KBM-7 (cell line): ENCODE results near the gene ZNF2.

Experiments used
- DNase-seq: peaks from one replicate; pipeline ENCODE4 v3.0.0-alpha.2; 2015
- in situ Hi-C: fragments of 300-500 bp; cut with MboI; formaldehyde crosslinking; loops from 2 replicates; pipeline ENCODE4 v1.14.3; 2020; ENCODE audit warnings: low sequenced_read_pairs, low pct_unique_long_range_greater_than_20kb, mixed read lengths

ZNF2 gene

GRCh38 chr2:95165371-95166064 is at the start of gene ZNF2:
Gene ZNF2 (plus strand): TSS chr2:95165809. CDS start chr2:95176227, 10,418 bp downstream.
- in situ Hi-C loops = no loop called here
- DNase-seq = peak; percentile 96

GRCh38 chr2:95121093-95121406 is 44.6 kb upstream of the ZNF2 start:
- DNase-seq = no peak
- in situ Hi-C loops = no loop called here

DNA sequence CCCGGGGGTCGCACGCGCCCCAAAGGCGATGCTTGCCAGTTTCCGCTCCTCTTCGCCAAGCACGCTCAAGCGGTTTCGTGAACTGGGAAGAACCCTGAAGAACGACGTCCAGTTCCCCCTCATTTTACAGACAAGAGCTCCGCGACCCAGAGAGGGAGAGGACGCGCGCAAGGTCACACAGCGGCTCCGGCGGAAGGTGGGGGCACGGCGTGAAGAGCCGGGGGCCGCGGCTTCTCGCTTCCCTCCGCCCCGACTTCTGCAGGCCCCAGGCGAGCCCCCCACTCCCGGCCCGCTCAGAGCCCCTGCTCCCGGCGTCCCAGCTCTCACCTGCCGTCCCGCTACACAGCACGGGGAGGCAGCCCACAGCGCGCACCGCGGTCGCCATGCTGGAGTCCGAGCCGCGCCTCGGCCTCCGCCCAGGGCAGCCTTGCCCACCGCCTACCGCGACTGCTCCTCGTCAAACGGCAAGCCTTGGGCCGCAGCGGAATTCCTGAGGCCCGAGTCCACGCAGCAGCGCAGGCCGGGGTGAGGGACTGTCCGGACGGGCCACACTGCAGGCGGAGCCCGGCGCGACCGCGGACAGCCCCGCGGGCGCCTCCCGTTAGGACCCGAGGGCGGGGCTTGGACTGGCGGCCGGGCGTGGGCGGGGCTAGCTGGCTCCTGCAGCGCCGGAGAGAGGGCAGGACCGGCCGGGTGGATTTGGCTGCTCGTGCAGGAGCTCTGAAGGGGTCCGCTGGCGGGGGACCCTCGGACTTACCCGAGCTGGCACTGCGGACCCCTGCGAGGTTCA is 44.0 kb upstream of the ZNF2 start, which contains the start of gene MRPS5:
TSS of gene MRPS5 (minus strand) at position 402 of the 790 bp plus-strand sequence. CDS start at position 385, 17 bp downstream.
- peak; percentile 82 for DNase-seq
- in situ Hi-C loops = no loop called here

DNA sequence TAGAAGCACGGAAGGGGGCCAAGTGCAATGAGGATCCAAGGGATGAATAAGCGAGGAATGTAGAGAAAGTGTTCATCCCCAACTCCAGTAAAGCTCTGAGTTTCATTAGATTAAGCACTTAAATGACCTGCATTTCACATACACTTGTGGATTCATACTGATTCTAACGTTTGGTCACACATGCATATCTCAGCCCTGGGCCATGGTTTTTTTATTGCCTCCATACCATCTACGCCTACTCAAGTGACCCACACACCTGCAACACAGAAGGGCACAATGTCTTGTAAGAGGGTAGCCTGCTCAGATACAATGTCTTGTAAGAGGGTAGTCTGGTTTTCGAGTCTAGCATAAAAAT is 43.4 kb upstream of the ZNF2 start:
- DNase-seq = no peak
- in situ Hi-C loops = no loop called here

DNA sequence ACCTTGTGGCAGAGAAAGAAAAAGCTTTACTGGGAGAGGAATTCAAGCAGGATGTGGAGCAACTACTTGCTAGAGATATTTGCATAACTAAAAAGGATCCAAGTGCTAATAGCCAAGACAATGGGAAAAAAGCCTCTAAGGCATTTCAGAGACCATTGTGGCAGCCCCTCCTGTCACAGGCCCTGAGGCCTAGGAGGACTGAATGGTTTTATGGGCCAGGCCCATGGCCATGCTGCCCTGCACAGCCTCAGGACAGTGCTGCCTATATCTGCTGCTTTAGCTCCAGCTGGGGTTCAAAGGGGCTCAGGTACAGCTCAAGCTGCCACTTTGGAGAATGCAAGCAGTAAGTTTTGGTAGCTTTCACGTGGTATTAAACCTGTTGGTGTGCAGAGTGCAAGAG is 26.9 kb upstream of the ZNF2 start:
- no peak for DNase-seq
- in situ Hi-C loops = no loop called here

GRCh38 chr2:95143838-95144237 is 21.8 kb upstream of the ZNF2 start:
- DNase-seq = no peak
- in situ Hi-C loops = no loop called here

GRCh38 chr2:95149397-95149984 is 16.1 kb upstream of the ZNF2 start:
- no peak for DNase-seq
- in situ Hi-C loops = no loop called here

DNA sequence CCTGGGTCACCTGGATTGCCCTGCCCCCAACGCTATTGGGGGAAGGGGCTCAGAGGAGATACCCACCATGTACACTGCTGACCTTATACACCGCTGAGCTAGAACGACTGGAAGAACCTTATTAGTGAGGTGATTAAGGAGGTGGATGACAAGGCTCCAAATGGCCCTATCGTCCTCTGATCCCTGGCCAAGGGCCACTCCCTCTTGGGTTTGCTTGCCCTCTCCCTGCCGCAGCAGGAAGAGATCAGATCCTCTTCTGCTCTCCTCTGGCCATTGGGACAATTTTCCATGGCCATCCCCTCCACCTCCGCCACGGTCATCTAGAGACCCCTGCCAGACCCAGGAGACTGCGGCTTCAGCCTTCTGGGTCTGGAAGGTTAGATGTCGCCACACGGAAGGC is 7.2 kb upstream of the ZNF2 start:
- DNase-seq = no peak
- in situ Hi-C loops = no loop called here

- in situ Hi-C loops = no loop called here
- DNase-seq = peak; percentile 14
Observed at GRCh38 chr2:95158891-95159619, 6.6 kb upstream of the ZNF2 start.

- peak; percentile 44 for DNase-seq
- in situ Hi-C loops = no loop called here
Observed at GRCh38 chr2:95159690-95160449, 5.7 kb upstream of the ZNF2 start, which contains the start of gene ZNF514. Gene ZNF514 (minus strand): TSS chr2:95159848. CDS start chr2:95153253, 6,595 bp downstream.

DNA sequence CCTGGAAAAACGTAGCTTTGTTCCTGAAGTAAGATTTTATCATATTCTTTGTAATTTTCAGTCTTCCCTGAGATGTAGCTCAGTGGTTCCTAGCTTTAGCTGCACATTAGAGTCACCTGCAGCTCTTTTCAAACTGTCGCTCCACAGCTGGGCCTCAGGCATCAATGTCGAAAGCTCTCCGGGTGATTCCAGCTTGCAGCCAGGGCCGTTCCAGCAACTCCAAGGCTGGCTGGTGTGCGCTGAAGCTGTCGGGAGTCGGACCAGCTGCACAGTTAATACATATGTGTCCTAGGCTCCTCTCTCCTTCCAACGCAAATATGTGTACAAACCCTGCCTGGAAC is 609 bp upstream of the ZNF2 start:
- no peak for DNase-seq
- in situ Hi-C loops = no loop called here

DNA sequence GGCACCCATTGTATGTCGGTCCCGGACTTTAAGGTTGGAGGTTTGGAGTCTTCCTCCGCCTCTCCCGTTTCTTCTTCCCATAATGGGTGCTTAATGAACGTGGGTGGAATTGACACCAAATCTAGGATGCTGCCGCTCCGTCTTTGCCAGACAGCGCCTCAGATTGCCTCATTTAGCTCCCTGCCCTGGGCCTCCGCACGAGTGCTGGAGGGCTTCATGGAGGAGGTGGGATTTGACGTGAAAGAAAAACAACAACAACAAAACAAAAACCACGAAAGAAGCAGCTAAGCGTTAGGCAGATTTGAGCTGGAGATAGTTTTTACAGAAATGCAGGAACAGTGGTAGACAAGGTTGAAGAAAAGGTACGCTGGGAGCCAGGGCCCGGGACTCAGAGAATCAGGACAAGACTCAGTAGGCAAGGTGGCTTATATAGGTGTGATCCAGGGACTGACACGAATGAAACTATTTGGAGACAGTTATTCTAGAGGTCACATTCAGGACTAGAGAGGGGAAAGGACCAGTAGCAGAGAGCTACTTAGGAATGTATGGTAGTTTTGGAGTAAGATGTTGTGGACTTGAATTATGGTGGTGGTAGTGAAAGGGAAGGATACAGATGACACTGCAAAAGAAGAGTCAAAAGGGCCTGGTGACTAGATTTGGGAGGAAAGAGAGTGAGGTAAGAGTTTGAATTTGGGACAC is 605 bp downstream of the ZNF2 start:
- in situ Hi-C loops = no loop called here
- no peak for DNase-seq

- no peak for DNase-seq
- in situ Hi-C loops = no loop called here
Observed at GRCh38 chr2:95171902-95172301, 6.3 kb downstream of the ZNF2 start.

DNA sequence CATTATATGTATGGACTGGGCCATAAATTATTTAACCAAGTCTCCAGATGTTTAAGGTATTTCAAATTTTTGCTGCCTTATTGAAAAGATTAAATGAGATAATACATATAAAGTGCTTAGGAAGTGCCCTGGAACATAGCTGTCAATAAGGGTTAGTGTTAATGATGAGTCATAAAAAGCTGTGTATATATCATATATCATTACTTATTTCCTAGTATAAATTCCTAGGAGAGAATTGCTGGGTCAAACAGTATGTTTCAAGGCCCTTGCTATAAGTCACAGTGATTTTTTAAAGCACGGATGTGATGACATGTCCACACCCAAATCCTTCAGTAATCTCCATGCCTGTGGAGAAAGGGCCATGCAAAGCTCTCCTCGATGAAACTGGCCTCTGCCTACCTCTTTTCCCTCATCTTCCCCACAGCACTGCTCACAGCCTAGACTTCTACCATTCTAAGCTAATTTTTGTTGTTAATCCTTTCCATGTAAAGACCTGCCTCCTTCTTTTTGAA is 8.5 kb downstream of the ZNF2 start:
- in situ Hi-C loops = no loop called here
- no peak for DNase-seq

- in situ Hi-C loops = no loop called here
- DNase-seq = no peak
Observed at GRCh38 chr2:95179451-95179850, 13.8 kb downstream of the ZNF2 start.

DNA sequence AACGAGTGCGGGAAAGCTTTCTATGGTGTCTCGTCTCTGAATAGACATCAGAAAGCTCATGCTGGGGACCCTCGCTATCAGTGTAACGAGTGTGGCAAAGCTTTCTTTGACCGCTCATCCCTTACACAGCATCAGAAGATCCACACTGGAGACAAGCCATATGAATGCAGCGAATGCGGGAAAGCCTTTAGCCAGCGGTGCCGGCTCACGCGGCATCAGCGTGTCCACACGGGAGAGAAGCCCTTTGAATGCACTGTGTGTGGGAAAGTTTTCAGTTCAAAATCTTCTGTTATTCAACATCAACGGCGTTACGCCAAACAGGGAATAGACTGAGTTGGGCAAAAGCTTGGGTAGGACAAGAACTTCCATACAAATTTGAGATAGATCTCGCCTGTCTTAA is 16.2 kb downstream of the ZNF2 start:
- in situ Hi-C loops = no loop called here
- DNase-seq = no peak

- no peak for DNase-seq
- in situ Hi-C loops = no loop called here
Observed at GRCh38 chr2:95185197-95185596, 19.6 kb downstream of the ZNF2 start.

- DNase-seq = no peak
- in situ Hi-C loops = no loop called here
Observed at GRCh38 chr2:95185973-95186372, 20.4 kb downstream of the ZNF2 start.
